OCI-LY3 (cell line): Measurements from ENCODE around the gene SH3PXD2B.

ENCODE experiments used
- H2AFZ ChIP-seq: fragments of 200-600, 300-600 bp; shearing (Covaris generic); 2 replicates; pipeline ENCODE4 v1.6.0; 2014; ENCODE audit warnings: antibody characterized with exemption, low read depth, low read length
- H3K27ac ChIP-seq: fragments of 200-600, 300-600 bp; sonication (generic); 2 replicates; pipeline ENCODE4 v1.5.1; 2014; ENCODE audit warnings: mild to moderate bottlenecking, low read length, moderate library complexity, mixed read lengths
- H3K27me3 ChIP-seq: fragments of 200-600, 300-600 bp; sonication (generic); 2 replicates; pipeline ENCODE4 v1.6.1; 2014; ENCODE audit warnings: low read depth, low read length, mixed read lengths
- H3K36me3 ChIP-seq: fragments of 200-600, 300-600 bp; sonication (generic); replicated peaks from 2 replicates; pipeline ENCODE3; 2014; ENCODE audit warnings: low read depth, low read length, mixed read lengths
- H3K4me1 ChIP-seq: fragments of 300-600, 200-600 bp; sonication (generic); 2 replicates; pipeline ENCODE4 v1.6.1; 2014; ENCODE audit warnings: low read length, mixed read lengths
- H3K4me2 ChIP-seq: fragments of 200-600, 300-600 bp; sonication (generic); 2 replicates; pipeline ENCODE4 v1.6.1; 2014; ENCODE audit warnings: low read length, mixed read lengths
- H3K4me3 ChIP-seq: fragments of 300-600, 200-600 bp; sonication (generic); 2 replicates; pipeline ENCODE4 v1.5.1; 2014; ENCODE audit warnings: antibody characterized with exemption, mild to moderate bottlenecking, low read length, moderate library complexity
- H3K79me2 ChIP-seq: fragments of 300-600, 200-600 bp; shearing (Covaris generic); 2 replicates; pipeline ENCODE4 v1.6.1; 2014; ENCODE audit warnings: mild to moderate bottlenecking, low read length, mixed read lengths
- H3K9ac ChIP-seq: fragments of 300-600, 200-600 bp; shearing (Covaris generic); 2 replicates; pipeline ENCODE4 v1.6.0; 2014; ENCODE audit warnings: mild to moderate bottlenecking, low read length, moderate library complexity
- H3K9me3 ChIP-seq: fragments of 200-600, 300-600 bp; shearing (Covaris generic); 2 replicates; pipeline ENCODE4 v1.6.1; 2014; ENCODE audit warnings: low read length, mixed read lengths; ENCODE audit not compliant: insufficient read depth
- H4K20me1 ChIP-seq: fragments of 200-600, 300-600 bp; sonication (generic); 2 replicates; pipeline ENCODE4 v1.6.1; 2016; ENCODE audit warnings: low read length, mixed read lengths; ENCODE audit not compliant: insufficient read depth
- CTCF ChIP-seq: fragments of 200-600, 300-600 bp; sonication (generic); IDR thresholded peaks from 2 replicates; pipeline ENCODE4 v1.5.1; 2014; ENCODE audit warnings: antibody characterized with exemption, low read length, low read depth
- EZH2phosphoT487 ChIP-seq: fragments of 200-600 bp; shearing (Covaris generic); IDR thresholded peaks from 2 replicates; pipeline ENCODE4 v1.6.1; 2018; ENCODE audit warnings: antibody characterized with exemption, mixed run types, low read depth

Gene SH3PXD2B

GRCh38 chr5:172347496-172348052 is 106.8 kb downstream of the SH3PXD2B start:
- H3K9ac ChIP-seq, result no peak overlapping the region
- H3K4me2 ChIP-seq, result no peak overlapping the region
- no peaks in the 10 kb centered on the region for H3K79me2 ChIP-seq
- H3K9me3 ChIP-seq, result no peaks in the 10 kb centered on the region
- H4K20me1 ChIP-seq, result no peaks in the 10 kb centered on the region
- no peak overlapping the region for H3K4me3 ChIP-seq
- no peaks in the 10 kb centered on the region; the same call in 1 of the 2 replicates for H3K27me3 ChIP-seq
- no peaks in the 10 kb centered on the region for H3K36me3 ChIP-seq
- no peak overlapping the region for H3K27ac ChIP-seq
- H2AFZ ChIP-seq, result no peak overlapping the region
- no peaks in the 10 kb centered on the region for H3K4me1 ChIP-seq
- TF ChIP-seq EZH2phosphoT487 (no peak), CTCF (no peak)

- Histone ChIP-seq H3K27me3 (no peaks in the 10 kb centered on the region; the same call in 1 of the 2 replicates), H3K4me3 (no peak overlapping the region), H3K4me2 (no peak overlapping the region), H3K36me3 (no peaks in the 10 kb centered on the region), H3K27ac (no peak overlapping the region), H3K4me1 (no peaks in the 10 kb centered on the region), H4K20me1 (no peaks in the 10 kb centered on the region), H3K79me2 (no peaks in the 10 kb centered on the region), H3K9ac (no peak overlapping the region), H3K9me3 (no peaks in the 10 kb centered on the region), H2AFZ (no peak overlapping the region)
- TF ChIP-seq CTCF, result no peak
- no peak for TF ChIP-seq EZH2phosphoT487
Observed at GRCh38 chr5:172345881-172346280, 108.4 kb downstream of the SH3PXD2B start.

GRCh38 chr5:172344855-172345409 is 109.4 kb downstream of the SH3PXD2B start:
- TF ChIP-seq EZH2phosphoT487 (no peak), CTCF (no peak)
- H3K27ac ChIP-seq, result no peak overlapping the region
- no peak overlapping the region for H2AFZ ChIP-seq
- no peaks in the 10 kb centered on the region for H3K4me1 ChIP-seq
- no peak overlapping the region for H3K9ac ChIP-seq
- H4K20me1 ChIP-seq, result no peaks in the 10 kb centered on the region
- H3K27me3 ChIP-seq, result peaks cover under 1% of the 10 kb centered on the region; the same call in 1 of the 2 replicates
- H3K4me3 ChIP-seq, result no peak overlapping the region
- no peaks in the 10 kb centered on the region for H3K9me3 ChIP-seq
- H3K4me2 ChIP-seq, result no peak overlapping the region
- no peaks in the 10 kb centered on the region for H3K79me2 ChIP-seq
- H3K36me3 ChIP-seq, result no peaks in the 10 kb centered on the region

DNA sequence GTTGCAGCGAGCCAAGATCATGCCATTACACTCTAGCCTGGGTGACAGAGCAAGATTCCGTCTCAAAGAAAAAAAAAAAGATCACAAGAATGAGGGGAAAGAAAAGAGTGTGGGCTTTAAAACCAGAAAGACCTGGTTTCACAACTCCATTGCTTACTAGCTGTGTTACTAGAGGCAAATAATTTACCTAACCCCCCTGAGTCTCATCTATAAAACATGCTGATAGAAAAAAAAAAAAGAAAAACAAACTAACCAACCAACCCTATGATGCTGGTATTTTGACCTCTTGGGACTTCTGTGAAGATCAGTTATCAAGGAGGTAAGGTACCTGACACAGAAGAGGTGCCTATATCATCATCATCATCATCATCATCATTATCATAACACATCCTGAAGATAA is 110.6 kb downstream of the SH3PXD2B start:
- no peak overlapping the region for H3K9ac ChIP-seq
- no peaks in the 10 kb centered on the region for H3K79me2 ChIP-seq
- H3K4me1 ChIP-seq, result no peaks in the 10 kb centered on the region
- no peaks in the 10 kb centered on the region for H4K20me1 ChIP-seq
- H3K9me3 ChIP-seq, result no peaks in the 10 kb centered on the region
- no peak overlapping the region for H3K27ac ChIP-seq
- H3K27me3 ChIP-seq, result peaks cover 4% of the 10 kb centered on the region; the same call in 1 of the 2 replicates
- TF ChIP-seq CTCF, result no peak
- TF ChIP-seq EZH2phosphoT487, result no peak
- no peak overlapping the region for H3K4me3 ChIP-seq
- H2AFZ ChIP-seq, result no peak overlapping the region
- H3K36me3 ChIP-seq, result no peaks in the 10 kb centered on the region
- no peak overlapping the region for H3K4me2 ChIP-seq
